ENCODE measurements around the gene TLE6.

- TF ChIP-seq SP1 (IDR thresholded peaks at IDR 0.05) (no peak), GABPA (IDR thresholded peaks at IDR 0.05 in 1 of 2, conservative IDR thresholded peaks at IDR 0.05 in 1 of 2) (no peak), CTCF (IDR thresholded peaks at IDR 0.05; ENCODE audit: low read depth, low read length, missing input control) (no peak), MAX (IDR thresholded peaks at IDR 0.05) (no peak)
Observed at GRCh38 chr19:3017923-3018322, 40.6 kb downstream of the TLE6 start.

All from liver (tissue), 3 donors.